Measurements from ENCODE around the gene TMPRSS13. TPM values are rescaled to one million over a fixed set of nuclear protein-coding genes. Genes with fewer than 3 reads are reported as not detected.

Gene TMPRSS13
- total and polyA plus RNA-seq, 9 of the 15 experiments (the other 6 are each of a cell fraction or from before 2014, with no cell fraction given) = 0.11 to 0.29 (median 0.15) TPM

GRCh38 chr11:117911694-117912093 is 17.5 kb downstream of the TMPRSS13 start (continued):
- no peak for TF ChIP-seq TSHZ1 (CRISPR knock-in tag; IDR thresholded peaks at IDR 0.05)

GRCh38 chr11:117910941-117911655 is 18.1 kb downstream of the TMPRSS13 start:
- POLR2A ChIA-PET = interaction anchor here (0.7 kb wide), 2 partner anchors 8 to 94 kb away, joined by 3 to 4 read pairs; no protein-coding TSS in a partner anchor
- TF ChIP-seq RBM25 (IDR thresholded peaks at IDR 0.05; ENCODE audit: low read depth, low read length, severe bottlenecking) (no peak), FOXJ3 (CRISPR knock-in tag; IDR thresholded peaks at IDR 0.05) (no peak), SRSF9 (IDR thresholded peaks at IDR 0.05; ENCODE audit: borderline replicate concordance, low read depth, low read length) (no peak), PTTG1 (tag; IDR thresholded peaks at IDR 0.05; ENCODE audit: low read depth) (no peak), SNAPC5 (CRISPR knock-in tag; IDR thresholded peaks at IDR 0.05) (no peak), HINFP (tag; conservative IDR thresholded peaks at IDR 0.05; ENCODE audit: low read depth) (no peak)

More at GRCh38 chr11:117910941-117911655, 18.1 kb downstream of the TMPRSS13 start:
- no peak overlapping the region for H3K27ac ChIP-seq (ENCODE audit: extremely low read depth, low read depth, low read length)
- in situ Hi-C loops (cut with MboI) (no loop called here), intact Hi-C loops (cut with micrococcal nuclease) (loop anchor here (5.0 kb wide), 1 partner anchor 36 kb away; no protein-coding TSS in a partner anchor)
- no peaks in the 10 kb centered on the region for H3K9me3 ChIP-seq (replicated peaks; ENCODE audit: control insufficient read depth, insufficient read depth, low read depth, low read length)
- DNase-seq (ENCODE audit: extremely low read depth in 1 of 4, low spot score in 3 of 4) (no peak), ATAC-seq (no peak), FAIRE-seq (no peak)
- H3K4me3 ChIP-seq = no peak overlapping the region
- no peak overlapping the region for H2AFZ ChIP-seq (ENCODE audit: low read depth, low read length)
- no TSS peak for BruUV-seq (replicated peaks)
- no peak overlapping the region for H3K9ac ChIP-seq (ENCODE audit: insufficient read depth in 1 of 2, low read depth in 2 of 2, low read length in 2 of 2)
- WGBS (ENCODE audit: insufficient coverage, low coverage, missing lambda C conversion rate) = 51% methylated on average over 12 of the region's 12 CpGs
- peak overlapping the region; percentile 91; the same call in 1 of the 2 replicates for H3K4me2 ChIP-seq (ENCODE audit: insufficient read depth, low read length)
- H3K27me3 ChIP-seq (ENCODE audit: control insufficient read depth in 2 of 2, insufficient read depth in 2 of 2, low read length in 2 of 2) = peaks cover 7 to 24% of the 10 kb centered on the region in 2 experiments; a peak in 4 of 5 replicates
- no peaks in the 10 kb centered on the region for H3K36me3 ChIP-seq (ENCODE audit: control insufficient read depth, insufficient read depth, low read length)
- H3K9me1 ChIP-seq (ENCODE audit: control insufficient read depth, insufficient read depth, low read length) = no peaks in the 10 kb centered on the region
- H4K20me1 ChIP-seq (replicated peaks; ENCODE audit: control insufficient read depth, insufficient read depth, low read length) = 0 out of 2 replicates have a peak, but pooled peaks cover 6% of the 10 kb centered on the region
- CTCF ChIA-PET (ENCODE audit: low intra/inter-chr PET ratio) = no interaction called here
- peaks cover 36 to 41% of the 10 kb centered on the region in 2 experiments; a peak in 4 of 5 replicates for H3K4me1 ChIP-seq (replicated peaks in 1 of 2; ENCODE audit: control insufficient read depth in 2 of 2, insufficient read depth in 2 of 2, low read length in 2 of 2)
- H3K79me2 ChIP-seq (ENCODE audit: control insufficient read depth, insufficient read depth, low read length) = peaks cover 8% of the 10 kb centered on the region; the same call in 2 of the 3 replicates

Data from K562 (cell line).